Muscle layer of colon (tissue), 2 donors: ENCODE data around the gene SUGP1.
"Not testable (repeated sequence)": the region's sequence is repeated elsewhere in the genome, so short reads cannot be mapped to it uniquely, and the experiment has no call there.

Experiments
- H3K27ac ChIP-seq: one replicate; pipeline ENCODE4 v1.7.0; 2013; ENCODE audit warnings: low read depth, mild to moderate bottlenecking, low read length, moderate library complexity
- H3K27me3 ChIP-seq, 2 donors: one replicate each; pipeline ENCODE4 v1.7.0; 2013; ENCODE audit warnings: low read length in 2 of 2, mild to moderate bottlenecking in 2 of 2; ENCODE audit not compliant: insufficient read depth in 2 of 2, control insufficient read depth in 1 of 2
- H3K36me3 ChIP-seq: one replicate; pipeline ENCODE4 v1.7.0; 2013; ENCODE audit warnings: mild to moderate bottlenecking, low read length; ENCODE audit not compliant: insufficient read depth
- H3K4me1 ChIP-seq: one replicate; pipeline ENCODE4 v1.7.0; 2013; ENCODE audit warnings: mild to moderate bottlenecking, low read length; ENCODE audit not compliant: insufficient read depth
- H3K4me3 ChIP-seq, 2 donors: one replicate each; pipeline ENCODE4 v1.7.0; 2013; ENCODE audit warnings: low read length in 2 of 2, low read depth in 1 of 2, mild to moderate bottlenecking in 1 of 2, moderate library complexity in 1 of 2
- H3K9ac ChIP-seq: one replicate; pipeline ENCODE4 v1.7.0; 2013; ENCODE audit warnings: low read length
- H3K9me3 ChIP-seq: one replicate; pipeline ENCODE4 v1.7.0; 2013; ENCODE audit warnings: mild to moderate bottlenecking, low read length
- donor health status: abdominal sarcoma.
- donor health status: Adenocarcinoma of cecum.

SUGP1 gene

DNA sequence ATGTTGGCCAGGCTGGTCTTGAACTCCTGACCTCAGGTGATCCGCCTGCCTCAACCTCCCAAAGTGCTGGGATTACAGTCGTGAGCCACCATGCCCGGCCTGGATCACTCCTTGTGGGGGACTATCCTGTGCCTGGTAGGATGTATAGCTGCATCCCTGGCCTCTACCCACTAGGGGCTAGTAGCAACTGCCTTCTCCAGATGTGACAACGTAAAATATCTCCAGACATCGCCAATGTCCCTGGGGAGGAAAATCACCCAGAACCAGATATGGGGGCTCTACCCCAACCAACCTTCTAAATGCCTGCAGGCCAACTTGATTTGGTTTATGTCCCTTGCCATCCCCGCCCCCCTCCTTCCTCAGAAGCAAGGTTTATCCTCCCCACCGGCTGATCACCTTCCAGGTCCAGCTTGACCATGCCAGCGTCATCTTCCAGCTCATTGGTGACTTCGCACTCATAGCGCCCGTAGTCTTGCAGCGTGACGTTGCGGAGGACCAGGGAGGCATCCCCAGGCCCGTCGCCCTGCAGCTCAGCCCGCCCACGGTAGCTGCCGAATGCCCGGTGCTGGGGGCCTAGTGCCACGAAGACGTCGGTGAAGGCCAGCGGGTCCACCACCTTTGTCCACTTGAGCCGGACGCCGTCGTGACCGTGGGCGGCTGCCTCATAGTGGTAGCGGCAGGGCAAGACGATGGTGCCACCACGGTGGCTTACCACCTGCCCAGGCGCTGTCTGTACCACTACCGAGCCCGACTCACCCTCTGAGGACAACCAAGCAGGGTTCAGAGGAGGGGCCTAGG, 59.7 kb downstream of the SUGP1 start:
- Histone ChIP-seq H3K9me3 (no peaks in the 10 kb centered on the region), H3K4me3 (no peak overlapping the region), H3K4me1 (no peaks in the 10 kb centered on the region), H3K9ac (no peak overlapping the region), H3K27me3 (peaks cover 0 to 45% of the 10 kb centered on the region in 2 donors), H3K27ac (no peak overlapping the region), H3K36me3 (no peaks in the 10 kb centered on the region)

GRCh38 chr19:19259741-19260140, 60.6 kb downstream of the SUGP1 start:
- H3K27ac ChIP-seq, result no peak overlapping the region
- no peaks in the 10 kb centered on the region for H3K36me3 ChIP-seq
- peaks cover 0 to 45% of the 10 kb centered on the region in 2 donors for H3K27me3 ChIP-seq
- H3K4me3 ChIP-seq, result no peak overlapping the region
- no peaks in the 10 kb centered on the region for H3K4me1 ChIP-seq
- no peak overlapping the region for H3K9ac ChIP-seq
- H3K9me3 ChIP-seq, result no peaks in the 10 kb centered on the region

- H3K9me3 ChIP-seq, result no peaks in the 10 kb centered on the region
- H3K27ac ChIP-seq, result no peak overlapping the region
- H3K4me1 ChIP-seq, result no peaks in the 10 kb centered on the region
- no peak overlapping the region for H3K4me3 ChIP-seq
- no peaks in the 10 kb centered on the region for H3K36me3 ChIP-seq
- no peak overlapping the region for H3K9ac ChIP-seq
- peaks cover 0 to 43% of the 10 kb centered on the region in 2 donors for H3K27me3 ChIP-seq
Observed at GRCh38 chr19:19258589-19259338, 61.5 kb downstream of the SUGP1 start.

- no peaks in the 10 kb centered on the region for H3K4me1 ChIP-seq
- H3K27me3 ChIP-seq, result peaks cover 0 to 39% of the 10 kb centered on the region in 2 donors
- no peak overlapping the region for H3K9ac ChIP-seq
- no peak overlapping the region for H3K27ac ChIP-seq
- no peaks in the 10 kb centered on the region for H3K36me3 ChIP-seq
- H3K4me3 ChIP-seq, result no peak overlapping the region
- no peaks in the 10 kb centered on the region for H3K9me3 ChIP-seq
Observed at GRCh38 chr19:19257836-19258588, 62.3 kb downstream of the SUGP1 start.

GRCh38 chr19:19257137-19257536, 63.2 kb downstream of the SUGP1 start:
- no peak overlapping the region for H3K9ac ChIP-seq
- no peaks in the 10 kb centered on the region for H3K9me3 ChIP-seq
- peaks cover 0 to 31% of the 10 kb centered on the region in 2 donors for H3K27me3 ChIP-seq
- no peak overlapping the region for H3K4me3 ChIP-seq
- H3K27ac ChIP-seq, result no peak overlapping the region
- H3K4me1 ChIP-seq, result no peaks in the 10 kb centered on the region
- no peaks in the 10 kb centered on the region for H3K36me3 ChIP-seq

DNA sequence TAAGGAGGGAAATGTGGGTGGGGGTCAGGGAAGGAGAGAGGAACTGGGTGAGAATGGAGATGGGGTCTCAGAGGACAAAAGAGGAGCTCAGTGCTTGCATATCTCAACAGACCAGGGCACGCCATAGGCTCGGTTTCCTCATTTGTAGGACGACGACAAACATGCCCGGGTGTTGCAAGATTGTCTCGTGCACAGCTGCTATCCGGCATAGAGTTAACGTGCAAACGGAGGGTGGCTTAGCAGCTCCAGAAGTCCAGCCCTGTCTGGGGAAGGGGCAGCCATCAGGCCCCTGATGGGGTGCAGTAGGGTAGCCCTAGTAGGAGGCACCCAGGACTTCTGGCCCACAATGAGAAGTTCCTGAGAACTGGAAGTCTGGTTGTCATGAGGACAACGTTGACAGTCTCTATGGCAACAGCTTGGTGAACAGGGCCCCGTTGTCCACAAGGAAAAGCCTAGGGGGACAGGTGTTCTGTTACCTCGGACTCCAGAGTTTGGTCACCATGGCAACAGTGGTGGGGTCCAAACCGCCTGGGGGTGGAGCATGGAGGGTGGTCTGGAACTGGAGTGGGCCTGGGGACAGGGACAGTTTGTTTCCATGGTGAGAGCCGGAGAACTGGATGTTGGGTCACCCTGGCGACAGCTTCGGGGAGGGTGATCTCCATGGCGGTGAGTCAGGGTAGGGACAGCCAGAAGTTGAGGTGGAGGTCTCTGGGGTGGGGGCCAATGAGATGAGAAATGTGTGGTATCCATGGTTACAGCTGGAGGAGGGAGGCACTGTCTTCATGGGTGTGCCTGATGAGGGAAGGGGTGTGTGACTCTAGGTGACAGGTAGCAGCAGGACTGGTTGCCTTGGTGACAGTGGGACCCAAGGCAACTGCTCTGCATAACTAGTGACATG, 64.0 kb downstream of the SUGP1 start:
- peaks cover 0 to 23% of the 10 kb centered on the region in 2 donors for H3K27me3 ChIP-seq
- H3K9ac ChIP-seq, result no peak overlapping the region
- H3K9me3 ChIP-seq, result no peaks in the 10 kb centered on the region

GRCh38 chr19:19253409-19253808, 66.9 kb downstream of the SUGP1 start:
- H3K27me3 ChIP-seq, result peaks cover 0 to 18% of the 10 kb centered on the region in 2 donors
- H3K36me3 ChIP-seq, H3K9ac ChIP-seq: not testable (repeated sequence)

More for the DNA sequence above, 64.0 kb downstream of the SUGP1 start:
- no peaks in the 10 kb centered on the region for H3K4me1 ChIP-seq
- H3K4me3 ChIP-seq, result no peak overlapping the region
- H3K36me3 ChIP-seq, result no peaks in the 10 kb centered on the region
- no peak overlapping the region for H3K27ac ChIP-seq

DNA sequence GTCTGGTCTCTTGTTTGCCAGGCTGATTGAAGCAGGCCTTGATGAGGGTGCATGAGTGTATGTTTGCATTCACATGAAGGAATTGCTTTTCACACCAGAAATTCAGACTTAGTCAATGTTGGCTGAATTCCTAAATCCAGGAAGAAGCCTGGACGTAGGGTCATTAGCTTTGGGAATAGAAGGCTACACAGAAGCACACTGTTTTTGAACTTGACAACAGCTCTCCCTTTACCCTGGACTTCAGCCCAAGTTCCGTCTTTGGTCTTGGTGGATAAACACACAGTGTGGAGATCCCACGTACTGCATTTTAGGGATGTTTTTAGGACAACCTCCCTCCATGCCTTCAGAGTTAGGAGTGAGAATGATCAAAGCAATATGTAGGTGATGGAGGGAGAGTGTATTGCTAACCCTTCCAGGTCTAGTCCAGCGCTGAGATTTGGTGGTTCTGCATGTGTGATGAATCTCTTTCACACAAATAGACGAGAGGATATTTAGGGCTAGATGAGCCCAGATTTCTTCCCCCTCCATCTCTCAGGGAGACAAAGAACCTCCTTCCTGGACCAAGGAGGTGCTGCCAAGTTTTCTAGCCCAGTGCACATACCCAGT, 70.0 kb downstream of the SUGP1 start:
- Histone ChIP-seq H3K36me3 (no peaks in the 10 kb centered on the region), H3K27me3 (peaks cover 0 to 3% of the 10 kb centered on the region in 2 donors), H3K4me1 (no peaks in the 10 kb centered on the region), H3K9ac (no peak overlapping the region), H3K27ac (no peak overlapping the region), H3K9me3 (no peaks in the 10 kb centered on the region), H3K4me3 (no peak overlapping the region)

More at GRCh38 chr19:19253409-19253808, 66.9 kb downstream of the SUGP1 start:
- not testable (repeated sequence) for H3K4me1 ChIP-seq, H3K27ac ChIP-seq, H3K4me3 ChIP-seq, H3K9me3 ChIP-seq

- Histone ChIP-seq H3K9ac (no peak overlapping the region), H3K4me3 (no peak overlapping the region), H3K36me3 (no peaks in the 10 kb centered on the region), H3K27me3 (peaks cover 0 to 9% of the 10 kb centered on the region in 2 donors), H3K4me1 (no peaks in the 10 kb centered on the region), H3K9me3 (no peaks in the 10 kb centered on the region), H3K27ac (no peak overlapping the region)
Observed at GRCh38 chr19:19240476-19240875, 79.8 kb downstream of the SUGP1 start.

- Histone ChIP-seq H3K9me3 (peaks cover 2% of the 10 kb centered on the region), H3K27me3 (peaks cover 0 to 9% of the 10 kb centered on the region in 2 donors)
Observed at GRCh38 chr19:19239675-19240074, 80.6 kb downstream of the SUGP1 start.

More at GRCh38 chr19:19239675-19240074, 80.6 kb downstream of the SUGP1 start:
- Histone ChIP-seq H3K9ac (no peak overlapping the region), H3K4me1 (no peaks in the 10 kb centered on the region), H3K27ac (no peak overlapping the region), H3K36me3 (no peaks in the 10 kb centered on the region), H3K4me3 (no peak overlapping the region)
